Fibroblast of the aortic adventitia (primary cell): ENCODE data around the gene PLEKHA3. TPM values are rescaled to one million over a fixed set of nuclear protein-coding genes. Genes with fewer than 3 reads are reported as not detected.

Source experiments
- DNase-seq: peaks from one replicate; pipeline ENCODE4 v3.0.0-alpha.2; 2010; ENCODE audit warnings: low read depth
- H3K4me3 ChIP-seq: 2 replicates; pipeline ENCODE4 v1.5.1; 2011; ENCODE audit warnings: low read depth, mild to moderate bottlenecking, control low read depth, low read length, moderate library complexity
- CTCF ChIP-seq: IDR thresholded peaks from 2 replicates; pipeline ENCODE4 v1.5.1; 2011; ENCODE audit warnings: mild to moderate bottlenecking, low read length, control low read depth, inconsistent platforms; ENCODE audit not compliant: insufficient read depth
- total RNA-seq: library from RNA; depleted of rRNA; stranded (reverse); fragments of >200 nt; gene quantifications from 2 replicates; pipeline ENCODE4 v1.2.3, GENCODE V29; 2012; ENCODE audit warnings: low replicate concordance

PLEKHA3 gene
- total RNA-seq: 4.7 and 10.0 TPM in 2 replicates

GRCh38 chr2:178480227-178481181 lies at the start of gene PLEKHA3:
TSS of gene PLEKHA3 (plus strand) at chr2:178480457. CDS start at chr2:178480870, 413 bp downstream.
- peak; percentile 96 for DNase-seq
- TF ChIP-seq CTCF: no peak
- peak within 1 kb of the TSS; percentile 97 for H3K4me3 ChIP-seq

GRCh38 chr2:178436662-178437061 lies 43.6 kb upstream of the PLEKHA3 start:
- TF ChIP-seq CTCF: no peak

GRCh38 chr2:178441426-178441825 lies 38.8 kb upstream of the PLEKHA3 start:
- H3K4me3 ChIP-seq: no peak overlapping the region
- DNase-seq: no peak
- TF ChIP-seq CTCF: no peak

More at GRCh38 chr2:178436662-178437061, 43.6 kb upstream of the PLEKHA3 start:
- no peak for DNase-seq
- H3K4me3 ChIP-seq: no peak overlapping the region

- no peak for TF ChIP-seq CTCF
- H3K4me3 ChIP-seq: no peak overlapping the region
- peak; percentile 2 for DNase-seq
Measured at GRCh38 chr2:178448968-178449661, 31.1 kb upstream of the PLEKHA3 start.

DNA sequence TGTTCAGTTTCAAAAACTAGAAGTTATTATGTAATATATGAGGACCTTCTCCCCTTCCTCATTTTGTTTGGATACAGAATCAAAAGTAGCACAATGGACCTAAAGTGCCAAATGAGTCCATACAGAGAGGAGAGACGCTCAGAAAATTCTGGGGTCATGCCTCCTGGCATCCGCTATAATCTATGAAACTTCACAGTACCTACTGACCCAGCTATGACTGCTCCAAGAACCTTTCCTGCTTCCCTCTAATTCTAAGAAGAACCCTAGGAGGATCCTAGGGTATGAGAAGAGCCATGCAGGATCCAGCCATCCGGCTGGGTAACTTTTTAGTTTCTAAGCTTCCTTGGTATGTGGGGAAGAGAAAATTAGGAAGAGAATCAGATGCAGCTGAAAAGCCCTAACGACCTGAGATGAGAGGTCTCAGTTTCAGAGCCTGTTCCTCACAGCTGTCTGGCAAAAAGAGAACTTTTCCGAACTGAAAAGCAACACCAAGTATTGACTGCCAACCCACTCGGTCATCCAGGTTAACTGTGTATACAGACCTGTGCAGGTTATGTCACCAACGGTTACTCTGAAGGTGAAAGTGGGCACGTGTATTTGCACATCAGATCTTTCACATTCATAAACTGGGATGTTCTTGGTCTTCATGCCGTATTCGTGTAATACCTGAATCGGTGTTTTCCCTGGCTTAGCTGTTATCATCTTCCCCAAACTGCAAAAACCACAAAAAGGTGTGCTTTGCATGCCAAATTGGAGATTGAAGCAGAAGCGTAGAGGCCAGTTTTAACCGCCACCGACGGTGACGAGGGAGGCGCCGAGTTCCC lies 30.3 kb upstream of the PLEKHA3 start:
- peak; percentile 16 for DNase-seq
- peak overlapping the region; percentile 89 for H3K4me3 ChIP-seq
- TF ChIP-seq CTCF: no peak

GRCh38 chr2:178450524-178450773 lies 29.8 kb upstream of the PLEKHA3 start:
- no peak for DNase-seq
- TF ChIP-seq CTCF: no peak
- H3K4me3 ChIP-seq: peak overlapping the region; percentile 89
